ENCODE results near the gene RAB38. TPM values are rescaled to one million over a fixed set of nuclear protein-coding genes. Genes with fewer than 3 reads are reported as not detected.
A peak's percentile ranks its signal among the peaks of the same experiment; 100 is the strongest.

The RAB38 gene
- total and polyA plus RNA-seq, 10 of the 15 experiments (the other 5 are each of a cell fraction or from before 2014, with no cell fraction given): 8.4 to 30.5 (median 11.7) TPM

GRCh38 chr11:88117281-88117858 is 57.9 kb downstream of the RAB38 start:
- Histone ChIP-seq H3K9ac (ENCODE audit: control insufficient read depth, insufficient read depth, low read length) (no peak overlapping the region), H3K36me3 (ENCODE audit: control insufficient read depth in 2 of 2, insufficient read depth in 2 of 2, low read length in 1 of 2) (no peaks in the 10 kb centered on the region), H3K27ac (ENCODE audit: control insufficient read depth, insufficient read depth) (no peak overlapping the region), H4K20me1 (ENCODE audit: control insufficient read depth, insufficient read depth) (no peaks in the 10 kb centered on the region), H3K4me3 (no peak overlapping the region), H3K79me2 (ENCODE audit: control insufficient read depth, insufficient read depth, low read length) (no peaks in the 10 kb centered on the region), H3K9me3 (replicated peaks; ENCODE audit: control insufficient read depth, insufficient read depth, low read length) (no peaks in the 10 kb centered on the region; the same call in 2 of the 3 replicates), H3K4me1 (ENCODE audit: control insufficient read depth, insufficient read depth, low read length) (peaks cover 5% of the 10 kb centered on the region; the same call in 1 of the 2 replicates), H3K27me3 (replicated peaks in 1 of 2; ENCODE audit: control insufficient read depth in 2 of 2, insufficient read depth in 2 of 2, low read length in 1 of 2) (no peaks in the 10 kb centered on the region; a peak in 1 of 4 replicates), H3K4me2 (ENCODE audit: control insufficient read depth, insufficient read depth) (no peak overlapping the region), H2AFZ (ENCODE audit: control insufficient read depth, low read depth, low read length) (no peak overlapping the region)
- intact Hi-C loops (cut with micrococcal nuclease; ENCODE audit: unreplicated experiment) (loop anchor here (5.0 kb wide), 2 partner anchors 55 to 220 kb away; partner anchors contain the start of gene CTSC), in situ Hi-C loops (cut with MboI) (no loop called here)
- ChIA-PET CTCF (interaction anchor here (1.2 to 2.8 kb wide), 5 partner anchors 10 to 435 kb away, joined by 3 to 11 read pairs (median 5); no protein-coding TSS in a partner anchor), RAD21 (ENCODE audit: unreplicated experiment) (no interaction called here), SMC1A (ENCODE audit: uncharacterized antibody, unreplicated experiment) (interaction anchor here (0.9 to 3.7 kb wide), 4 partner anchors 11 to 56 kb away, joined by 3 to 25 read pairs (median 5); no protein-coding TSS in a partner anchor), POLR2A (no interaction called here)
- ATAC-seq (peak; percentile 87), FAIRE-seq (no peak), DNase-seq (ENCODE audit: low read depth, low spot score) (no peak)
- 5% methylated on average over 1 of the region's 1 CpG for WGBS (ENCODE audit: insufficient coverage, insufficient replicate concordance, low lambda C conversion rate, missing lambda C conversion rate)
- BruUV-seq (replicated peaks): no TSS peak
- TF ChIP-seq NFIC (IDR thresholded peaks at IDR 0.05; ENCODE audit: low read depth, low read length): peak; percentile 35
- no peak for TF ChIP-seq E4F1 (IDR thresholded peaks at IDR 0.05; ENCODE audit: borderline replicate concordance, partially characterized antibody)
- TF ChIP-seq SIX5 (IDR thresholded peaks at IDR 0.05; ENCODE audit: low read depth, low read length, severe bottlenecking): no peak
- TF ChIP-seq BHLHE40 (IDR thresholded peaks at IDR 0.05; ENCODE audit: borderline replicate concordance in 1 of 2, low read depth in 2 of 2, low read length in 1 of 2): peak in 1 of 2 experiments; percentile 51; a peak in 1 of 4 replicates
- TF ChIP-seq FOXK2 (IDR thresholded peaks at IDR 0.05): no peak
- TF ChIP-seq IRF4 (IDR thresholded peaks at IDR 0.05; ENCODE audit: low read depth, low read length): no peak
- no peak for TF ChIP-seq EZH2 (IDR thresholded peaks at IDR 0.05; ENCODE audit: borderline replicate concordance, control insufficient read depth, low read depth, low read length)
- no peak for TF ChIP-seq GABPA (IDR thresholded peaks at IDR 0.05; ENCODE audit: low read depth)
- TF ChIP-seq RFX5 (IDR thresholded peaks at IDR 0.05; ENCODE audit: low read depth, low read length): no peak
- TF ChIP-seq ZNF592 (IDR thresholded peaks at IDR 0.05): no peak
- no peak for TF ChIP-seq SMAD1 (IDR thresholded peaks at IDR 0.05; ENCODE audit: low read depth, partially characterized antibody)
- no peak for TF ChIP-seq CEBPZ (IDR thresholded peaks at IDR 0.05; ENCODE audit: low read depth, low read length)
- TF ChIP-seq NFYB (IDR thresholded peaks at IDR 0.05; ENCODE audit: insufficient read depth, low read depth, low read length): no peak
